GF-D8 (cell line): ENCODE results near the gene TMEM63B.
A peak's percentile ranks its signal among the peaks of the same experiment; 100 is the strongest.
"Not testable (repeated sequence)": the region's sequence is repeated elsewhere in the genome, so short reads cannot be mapped to it uniquely, and the experiment has no call there.

ENCODE experiments used
- DNase-seq: peaks from one replicate; lab custom pipeline; 2025; lab: John Stamatoyannopoulos, UW

TMEM63B gene

GRCh38 chr6:44127186-44128019 is at the start of gene TMEM63B, which contains the start of gene MRPL14:
TSS of gene TMEM63B (plus strand) at chr6:44127554. CDS start at chr6:44134585, 7,031 bp downstream.
TSS of gene MRPL14 (minus strand) at chr6:44127452. CDS start at chr6:44116611, 10,841 bp downstream.
- DNase-seq, result peak; percentile 28

- no peak for DNase-seq
These were observed 49.0 kb upstream of the TMEM63B start for GRCh38 chr6:44078219-44078826.

- DNase-seq, result no peak
These were observed 48.3 kb upstream of the TMEM63B start for GRCh38 chr6:44078827-44079671.

- no peak for DNase-seq
These were observed 47.7 kb upstream of the TMEM63B start for GRCh38 chr6:44079672-44080071.

- DNase-seq, result no peak
These were observed 46.5 kb upstream of the TMEM63B start for GRCh38 chr6:44080561-44081521.

- DNase-seq, result no peak
These were observed 45.6 kb upstream of the TMEM63B start for GRCh38 chr6:44081753-44082152.

- no peak for DNase-seq
These were observed 44.5 kb upstream of the TMEM63B start for GRCh38 chr6:44082872-44083321.

GRCh38 chr6:44084231-44085014 is 42.9 kb upstream of the TMEM63B start:
- DNase-seq, result no peak

- no peak for DNase-seq
These were observed 42.1 kb upstream of the TMEM63B start for GRCh38 chr6:44085219-44085618.

- DNase-seq, result no peak
These were observed 40.3 kb upstream of the TMEM63B start for GRCh38 chr6:44086931-44087574.

GRCh38 chr6:44087623-44088022 is 39.7 kb upstream of the TMEM63B start:
- no peak for DNase-seq

- no peak for DNase-seq
These were observed 38.3 kb upstream of the TMEM63B start for GRCh38 chr6:44088827-44089590.

GRCh38 chr6:44090465-44090864 is 36.9 kb upstream of the TMEM63B start:
- no peak for DNase-seq

GRCh38 chr6:44091356-44091755 is 36.0 kb upstream of the TMEM63B start:
- DNase-seq, result not testable (repeated sequence)

- no peak for DNase-seq
These were observed 35.1 kb upstream of the TMEM63B start for GRCh38 chr6:44091981-44092884.

GRCh38 chr6:44093066-44093465 is 34.3 kb upstream of the TMEM63B start:
- DNase-seq, result no peak

- DNase-seq, result no peak
These were observed 33.5 kb upstream of the TMEM63B start for GRCh38 chr6:44093750-44094402.
